ENCODE data around the gene RNF213.
"Not testable (repeated sequence)": the region's sequence is repeated elsewhere in the genome, so short reads cannot be mapped to it uniquely, and the experiment has no call there.

Gene RNF213

DNA sequence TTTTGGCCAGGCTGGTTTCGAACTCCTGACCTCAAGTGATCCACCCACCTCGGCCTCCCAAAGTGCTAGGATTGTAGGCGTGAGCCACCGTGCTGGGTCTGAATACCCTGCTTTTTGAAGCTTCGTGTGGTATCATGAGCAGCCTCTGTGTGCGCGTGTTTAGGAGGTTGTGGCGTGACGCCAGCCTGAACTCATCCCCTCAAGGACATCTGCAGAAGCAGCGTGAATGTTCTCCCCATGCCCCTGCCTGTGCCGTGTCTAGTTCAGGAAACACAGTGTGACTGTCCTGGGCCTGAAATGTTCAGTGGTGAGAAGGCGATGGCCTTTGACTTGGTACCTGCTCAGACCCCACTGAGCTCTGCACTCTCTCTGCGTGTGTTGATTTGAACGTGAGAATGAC is 35.6 kb downstream of the RNF213 start:
- DNase-seq = no peak

DNA sequence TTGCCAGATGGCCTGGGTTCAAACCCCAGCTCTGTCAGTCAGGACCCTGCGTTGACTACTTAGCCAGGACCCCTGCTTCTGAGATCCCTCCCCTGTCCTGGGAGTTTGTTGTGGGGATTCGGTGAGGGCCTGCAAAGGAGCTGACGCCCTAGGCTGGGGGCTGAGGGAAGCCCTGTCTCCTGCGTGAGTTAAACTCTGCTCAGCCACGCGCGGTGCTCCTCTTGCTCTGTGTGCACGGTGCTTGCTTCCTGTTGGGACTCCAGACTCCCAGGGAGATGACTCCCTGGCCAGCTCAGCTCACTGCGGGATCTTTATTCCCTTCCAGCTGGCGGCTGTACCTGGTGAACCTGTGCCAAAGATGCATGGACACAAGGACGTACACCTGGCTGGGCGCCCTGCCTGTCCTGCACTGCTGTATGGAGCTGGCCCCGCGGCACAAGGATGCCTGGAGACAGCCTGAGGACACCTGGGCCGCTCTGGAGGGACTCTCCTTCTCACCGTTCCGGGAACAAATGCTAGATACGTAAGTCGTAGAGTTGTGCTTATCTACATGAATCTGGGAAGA is 37.4 kb downstream of the RNF213 start:
- DNase-seq = no peak

DNA sequence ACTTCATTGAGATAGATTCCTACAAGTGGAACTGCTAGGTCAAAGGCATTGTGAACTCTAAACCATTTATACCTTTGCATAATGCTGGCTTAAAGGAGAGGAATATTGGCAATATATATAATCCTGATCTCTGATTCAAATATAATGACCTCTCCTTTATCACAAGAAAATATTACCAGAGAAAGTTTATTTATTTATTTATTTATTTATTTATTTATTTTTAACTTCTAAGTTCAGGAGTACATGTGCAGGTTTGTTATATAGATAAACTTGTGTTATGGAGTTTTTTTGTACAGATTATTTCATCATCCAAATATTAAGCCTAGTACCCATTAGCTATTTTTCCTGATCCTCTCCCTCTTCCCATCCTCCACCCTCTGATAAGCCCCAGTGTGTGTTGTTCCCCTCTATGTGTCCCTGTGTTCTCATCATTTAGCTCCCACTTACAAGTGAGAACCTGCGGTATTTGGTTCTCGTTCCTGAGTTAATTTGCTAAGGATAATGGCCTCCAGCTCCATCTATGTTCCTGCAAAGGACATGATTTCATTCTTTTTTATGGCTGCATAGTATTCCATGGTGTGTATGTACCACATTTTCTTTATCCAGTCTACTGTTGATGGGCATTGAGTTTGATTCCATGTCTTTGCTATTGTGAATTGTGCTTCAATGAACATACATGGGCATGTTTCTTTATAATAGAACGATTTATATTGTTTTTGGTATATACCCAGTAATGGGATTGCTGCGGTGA is 38.9 kb downstream of the RNF213 start:
- DNase-seq = not testable (repeated sequence)

DNA sequence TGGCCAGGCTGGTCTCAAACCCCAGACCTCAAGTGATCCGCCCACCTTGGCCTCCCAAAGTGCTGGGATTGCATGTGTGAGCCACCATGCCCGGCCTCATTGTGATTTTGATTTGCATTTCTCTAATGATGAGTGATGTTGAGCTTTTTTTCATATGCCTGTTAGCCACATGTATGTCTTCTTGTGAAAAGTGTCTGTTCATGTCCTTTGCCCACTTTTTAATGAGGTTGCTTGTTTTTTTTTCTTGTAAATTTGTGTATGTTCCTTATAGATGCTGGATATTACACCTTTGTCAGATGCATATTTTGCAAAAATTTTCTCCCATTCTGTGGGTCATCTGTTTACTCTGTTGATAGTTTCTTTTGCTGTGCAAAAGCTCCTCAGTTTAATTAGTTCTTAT is 40.1 kb downstream of the RNF213 start:
- not testable (repeated sequence) for DNase-seq

DNA sequence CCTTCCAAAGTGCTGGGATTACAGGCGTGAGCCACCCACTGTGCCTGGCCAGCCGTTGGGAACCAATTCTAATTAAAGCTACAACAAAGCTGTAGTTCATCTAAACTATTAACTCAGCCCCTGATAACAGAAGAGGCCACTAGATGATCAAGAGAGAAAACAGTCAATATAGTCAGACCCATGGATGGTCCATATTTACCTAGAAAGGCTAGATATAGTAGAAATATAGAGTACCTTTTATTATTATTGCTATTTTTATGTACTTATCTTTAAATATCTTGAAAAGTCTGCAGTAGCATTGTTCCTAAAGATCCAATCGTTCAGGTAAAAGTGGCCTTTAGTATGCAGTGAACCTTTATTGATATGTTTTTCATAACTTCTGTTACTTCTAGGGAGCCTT is 43.2 kb downstream of the RNF213 start:
- DNase-seq = no peak

DNA sequence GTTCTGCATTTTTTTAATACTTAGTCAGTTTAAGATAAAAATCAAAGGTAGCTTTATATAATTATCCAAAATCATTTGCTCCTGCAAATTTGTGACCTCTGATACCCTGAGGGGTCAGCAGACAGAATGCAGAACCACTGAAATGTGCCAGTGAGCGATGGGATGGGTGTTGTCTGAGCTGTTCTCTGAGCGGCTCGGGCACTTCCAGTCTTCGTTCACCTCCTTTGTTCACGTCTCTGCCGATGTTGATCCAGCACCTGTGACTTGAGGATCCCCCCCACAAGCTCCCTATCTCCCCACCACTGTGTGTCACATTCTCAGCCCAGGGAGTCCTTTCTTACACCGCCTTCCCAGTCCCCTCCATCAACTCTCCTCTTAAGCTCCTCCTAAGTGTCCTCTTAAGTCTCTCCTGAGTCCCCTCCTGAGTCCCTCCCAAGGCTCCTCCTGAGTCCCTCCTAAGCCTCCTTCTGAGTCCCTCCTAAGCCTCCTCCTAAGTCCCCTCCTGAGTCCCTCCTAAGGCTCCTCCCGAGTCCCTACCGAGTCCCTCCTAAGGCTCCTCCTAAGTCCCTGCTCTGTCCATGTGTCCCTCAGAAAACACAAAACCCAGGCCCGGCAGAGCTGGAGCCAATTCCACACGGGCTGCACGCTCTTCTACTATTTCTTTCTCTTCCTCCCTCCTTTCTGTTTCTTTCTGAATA is 47.5 kb downstream of the RNF213 start:
- DNase-seq = no peak

DNA sequence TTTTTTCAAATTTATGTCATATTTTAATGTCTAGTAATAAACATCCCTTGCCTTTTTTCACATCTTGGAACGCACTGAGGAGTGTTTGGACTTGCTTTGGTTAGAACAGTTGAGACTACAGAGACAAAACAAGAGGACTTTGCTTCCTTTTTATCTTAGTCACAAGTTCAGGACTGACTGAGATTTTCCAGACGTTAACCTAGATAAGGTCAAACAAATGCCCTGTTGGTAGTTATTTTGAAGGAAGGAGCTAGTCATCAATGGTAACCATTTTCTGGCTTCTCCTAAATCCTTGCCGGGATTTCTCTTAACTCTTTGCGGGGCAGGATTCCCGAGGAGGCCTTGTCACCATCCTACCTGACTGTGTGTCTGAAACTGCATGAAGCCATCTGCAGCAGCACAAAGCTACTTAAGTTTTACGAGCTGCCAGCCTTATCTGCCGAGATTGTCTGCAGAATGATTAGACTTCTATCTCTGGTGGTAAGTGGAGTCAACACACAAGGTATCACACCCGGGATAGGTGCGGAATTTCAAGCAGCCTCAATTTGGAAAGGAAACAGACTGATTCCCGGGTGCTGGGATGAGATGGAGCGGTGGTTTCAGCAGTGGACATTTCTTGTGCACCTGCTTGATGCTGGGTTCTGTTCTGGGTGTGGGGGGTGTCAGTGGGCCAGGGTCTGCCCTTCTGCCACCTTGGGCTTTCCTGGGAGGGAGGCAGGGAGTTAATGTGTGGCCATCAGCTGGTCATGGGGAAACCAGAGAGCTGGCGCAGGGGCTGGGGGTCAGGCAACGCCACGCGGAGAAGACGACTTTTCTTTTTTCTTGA is 48.3 kb downstream of the RNF213 start:
- no peak for DNase-seq

DNA sequence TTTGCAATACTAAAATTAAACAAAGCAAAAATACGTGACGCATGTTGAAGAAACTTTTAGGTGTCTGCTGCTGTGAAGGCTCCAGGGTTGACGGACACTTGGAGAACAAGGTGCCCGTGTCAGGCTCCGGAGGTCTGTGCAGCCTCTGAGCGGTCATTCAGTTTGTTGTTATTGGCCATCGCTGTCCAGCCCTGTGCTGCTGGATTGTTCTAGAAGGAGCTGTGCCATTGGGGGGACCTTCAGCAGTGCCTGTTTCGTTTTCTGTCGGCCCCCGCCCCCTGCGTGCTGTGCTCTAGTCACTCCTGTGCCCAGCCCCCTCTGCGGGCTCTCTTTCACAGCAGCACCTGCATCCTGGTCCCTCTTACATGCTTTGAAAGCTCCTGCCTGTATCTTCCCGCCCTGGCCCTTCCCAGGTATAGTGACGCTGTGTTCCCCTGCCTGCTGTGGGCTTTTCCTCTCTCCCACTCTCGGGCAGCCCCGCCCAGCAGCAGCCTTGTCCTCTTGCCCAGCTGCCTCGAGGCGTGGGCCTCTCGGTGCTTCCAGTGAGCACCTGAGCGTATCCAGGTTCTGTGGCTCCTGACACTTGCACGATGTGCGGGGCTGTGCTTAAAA is 50.7 kb downstream of the RNF213 start:
- DNase-seq = no peak

DNA sequence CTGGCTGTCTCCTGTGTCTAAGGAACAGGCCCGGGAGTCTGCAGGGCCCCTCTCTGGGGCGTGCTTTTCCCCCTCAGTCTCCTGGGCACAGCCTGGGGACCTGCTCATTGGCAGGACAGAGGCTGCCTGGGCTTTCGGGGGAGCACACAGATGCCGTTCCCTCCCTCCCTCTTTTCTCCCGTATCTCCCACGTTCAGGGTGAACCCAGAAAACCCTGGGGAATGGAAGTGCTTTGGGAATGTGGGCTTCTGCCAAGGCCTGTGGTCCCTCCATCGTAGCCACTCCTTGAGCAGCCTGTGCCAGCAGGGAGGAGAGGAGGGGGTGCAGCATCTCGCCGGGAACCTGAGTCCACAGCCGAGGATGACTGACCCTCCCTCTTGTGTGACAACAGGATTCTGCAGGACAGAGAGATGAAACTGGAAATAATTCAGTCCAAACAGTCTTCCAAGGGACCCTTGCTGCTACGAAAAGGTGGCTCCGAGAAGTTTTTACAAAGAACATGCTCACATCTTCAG is 52.0 kb downstream of the RNF213 start:
- DNase-seq = no peak

DNA sequence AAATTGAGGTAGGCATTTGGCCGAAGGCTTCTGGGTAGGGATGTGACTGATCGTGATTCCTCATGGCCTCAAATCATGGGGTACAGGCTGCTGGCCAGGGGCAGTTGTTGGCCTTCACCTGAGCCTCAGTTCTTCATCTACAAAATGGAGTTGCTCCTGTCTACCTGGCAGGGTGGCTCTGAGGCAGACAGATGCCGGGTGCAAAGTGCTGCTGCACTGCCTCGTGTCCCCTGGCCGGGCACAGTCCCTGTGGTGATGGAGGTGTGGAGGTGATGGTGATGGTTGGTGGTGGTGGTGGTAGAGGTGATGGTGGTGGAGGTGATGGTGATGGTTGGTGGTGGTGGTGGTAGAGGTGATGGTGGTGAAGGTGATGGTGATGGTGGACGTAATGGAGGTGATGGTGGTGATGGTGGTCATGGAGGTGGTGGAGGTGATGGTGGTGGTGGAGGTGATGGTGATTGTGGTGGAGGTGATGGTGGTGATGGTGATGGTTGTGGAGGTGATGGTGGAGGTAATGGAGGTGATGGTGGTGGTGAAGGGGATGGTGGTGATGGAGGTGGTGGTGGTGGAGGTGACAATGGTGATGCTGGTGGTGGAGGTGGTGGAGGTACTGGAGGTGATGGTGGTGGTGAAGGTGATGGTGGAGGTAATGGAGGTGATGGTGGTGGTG is 52.6 kb downstream of the RNF213 start:
- no peak for DNase-seq

DNA sequence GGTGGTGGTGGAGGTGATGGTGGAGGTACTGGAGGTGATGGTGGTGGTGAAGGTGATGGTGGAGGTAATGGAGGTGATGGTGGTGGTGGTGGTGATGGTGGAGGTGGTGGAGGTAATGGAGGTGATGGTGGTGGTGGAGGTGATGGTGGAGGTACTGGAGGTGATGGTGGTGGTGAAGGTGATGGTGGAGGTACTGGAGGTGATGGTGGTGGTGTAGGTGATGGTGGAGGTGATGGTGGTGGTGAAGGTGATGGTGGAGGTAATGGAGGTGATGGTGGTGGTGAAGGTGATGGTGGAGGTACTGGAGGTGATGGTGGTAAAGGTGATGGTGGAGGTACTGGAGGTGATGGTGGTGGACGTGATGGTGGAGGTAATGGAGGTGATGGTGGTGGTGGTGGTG is 53.3 kb downstream of the RNF213 start:
- not testable (repeated sequence) for DNase-seq

DNA sequence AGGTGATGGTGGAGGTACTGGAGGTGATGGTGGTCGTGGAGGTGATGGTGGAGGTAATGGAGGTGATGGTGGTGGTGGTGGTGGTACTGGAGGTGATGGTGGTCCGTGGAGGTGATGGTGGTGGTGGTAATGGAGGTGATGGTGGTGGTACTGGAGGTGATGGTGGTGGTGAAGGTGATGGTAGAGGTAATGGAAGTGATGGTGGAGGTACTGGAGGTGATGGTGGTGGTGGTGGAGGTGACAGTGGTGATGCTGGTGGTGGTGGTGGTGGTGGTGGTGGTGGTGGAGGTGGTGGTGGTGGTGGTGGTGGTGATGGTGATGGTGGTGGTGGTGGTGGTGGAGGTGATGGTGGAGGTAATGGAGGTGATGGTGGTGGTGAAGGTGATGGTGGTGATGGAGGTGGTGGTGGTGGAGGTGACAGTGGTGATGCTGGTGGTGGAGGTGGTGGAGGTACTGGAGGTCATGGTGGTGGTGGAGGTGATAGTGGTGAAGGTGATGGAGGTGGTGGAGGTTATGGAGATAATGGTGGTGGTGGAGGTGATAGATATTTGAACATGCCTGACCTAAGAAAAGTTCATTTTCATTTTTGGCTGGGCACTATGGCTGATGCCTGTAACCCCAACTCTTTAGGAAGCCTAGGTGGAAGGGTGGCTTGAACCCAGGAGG is 55.0 kb downstream of the RNF213 start:
- DNase-seq = no peak

DNA sequence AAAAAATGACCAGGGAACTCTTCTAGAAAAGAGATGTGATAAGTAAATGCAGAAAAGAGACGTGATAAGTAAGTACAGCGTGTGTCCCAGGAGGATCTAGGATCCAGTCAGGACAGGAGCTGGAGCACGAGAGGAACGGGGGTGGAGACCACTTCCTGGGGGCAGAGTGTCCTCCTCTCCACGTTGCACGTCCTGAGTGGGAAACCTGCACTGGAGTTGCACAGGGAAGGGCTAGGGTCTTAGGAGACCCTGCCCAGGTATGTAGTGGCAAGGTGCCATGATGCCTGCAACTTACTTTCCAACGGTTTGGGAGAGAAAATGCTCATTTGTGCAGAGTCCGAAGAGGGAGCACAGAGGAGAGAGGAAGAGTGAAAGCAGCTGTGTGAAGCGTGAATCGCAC is 55.8 kb downstream of the RNF213 start:
- no peak for DNase-seq

DNA sequence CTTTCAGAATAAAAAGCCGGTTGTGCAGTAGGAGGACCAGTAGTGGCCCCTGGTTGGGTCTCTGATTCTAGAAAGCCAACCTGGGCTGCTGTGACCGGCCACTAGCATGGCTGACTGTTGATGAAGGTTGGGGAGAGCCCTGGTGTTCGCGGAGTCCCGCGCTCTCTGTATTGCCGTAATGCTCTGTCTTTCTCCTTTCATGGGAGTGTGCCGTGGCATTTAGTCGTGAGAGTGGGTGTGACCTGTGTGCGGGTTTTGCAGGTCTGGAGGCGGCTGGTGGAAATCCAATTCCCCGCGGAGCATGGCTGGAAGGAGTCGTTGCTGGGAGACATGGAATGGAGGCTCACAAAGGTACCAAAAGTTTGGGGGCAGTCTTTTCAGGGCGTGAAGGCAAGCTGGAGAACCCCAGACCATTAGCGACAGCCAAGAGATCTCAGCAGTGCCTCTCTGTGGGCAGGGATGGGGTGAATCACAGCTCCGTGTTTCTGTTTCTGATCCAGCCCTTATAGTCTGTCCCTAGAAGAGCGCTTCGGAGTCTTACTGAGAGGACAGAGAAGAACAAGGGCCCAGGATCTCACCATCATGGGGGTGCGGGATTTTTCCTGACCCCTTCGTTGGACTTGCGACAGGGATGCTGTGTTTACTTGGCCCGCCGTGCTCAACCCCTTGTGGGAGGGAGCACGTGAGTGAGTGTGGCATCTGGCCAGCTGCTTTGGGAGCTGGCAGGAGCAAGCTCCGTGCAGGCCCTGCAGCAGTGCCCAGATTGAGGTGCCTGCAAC is 56.5 kb downstream of the RNF213 start:
- no peak for DNase-seq

DNA sequence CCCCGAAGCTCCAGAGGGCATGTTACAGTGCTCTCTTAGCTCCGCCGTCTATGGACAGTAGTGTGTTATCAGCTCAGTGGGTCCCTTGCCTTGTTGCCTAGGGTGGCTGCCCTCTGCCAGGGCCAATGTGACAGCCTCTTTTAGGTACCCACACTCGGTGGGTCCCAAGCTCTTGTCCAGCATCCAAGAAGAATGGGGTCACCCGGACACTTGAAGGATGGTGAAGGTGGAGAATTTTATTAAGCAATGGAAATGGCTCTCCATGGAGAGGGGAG is 57.0 kb downstream of the RNF213 start:
- DNase-seq = no peak

DNA sequence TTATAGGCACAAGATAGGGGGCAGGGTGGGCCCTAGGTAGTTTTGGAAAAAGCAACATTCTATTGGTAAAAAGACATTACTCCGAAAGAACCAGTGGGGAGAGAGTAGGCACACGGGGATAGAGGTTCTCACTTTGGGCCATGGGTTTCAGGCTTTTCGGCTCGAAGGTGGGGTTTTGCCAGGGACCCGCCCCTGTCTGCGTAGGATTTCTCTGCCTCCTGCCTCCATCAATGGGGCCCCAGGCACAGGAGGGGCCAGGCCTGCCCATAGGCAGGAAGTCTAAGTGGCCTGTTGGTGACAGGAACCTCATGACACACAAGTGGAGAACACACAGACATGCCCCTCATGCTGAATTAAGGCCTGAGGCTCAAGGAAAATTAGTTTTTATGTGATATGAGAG is 57.5 kb downstream of the RNF213 start:
- no peak for DNase-seq

DNA sequence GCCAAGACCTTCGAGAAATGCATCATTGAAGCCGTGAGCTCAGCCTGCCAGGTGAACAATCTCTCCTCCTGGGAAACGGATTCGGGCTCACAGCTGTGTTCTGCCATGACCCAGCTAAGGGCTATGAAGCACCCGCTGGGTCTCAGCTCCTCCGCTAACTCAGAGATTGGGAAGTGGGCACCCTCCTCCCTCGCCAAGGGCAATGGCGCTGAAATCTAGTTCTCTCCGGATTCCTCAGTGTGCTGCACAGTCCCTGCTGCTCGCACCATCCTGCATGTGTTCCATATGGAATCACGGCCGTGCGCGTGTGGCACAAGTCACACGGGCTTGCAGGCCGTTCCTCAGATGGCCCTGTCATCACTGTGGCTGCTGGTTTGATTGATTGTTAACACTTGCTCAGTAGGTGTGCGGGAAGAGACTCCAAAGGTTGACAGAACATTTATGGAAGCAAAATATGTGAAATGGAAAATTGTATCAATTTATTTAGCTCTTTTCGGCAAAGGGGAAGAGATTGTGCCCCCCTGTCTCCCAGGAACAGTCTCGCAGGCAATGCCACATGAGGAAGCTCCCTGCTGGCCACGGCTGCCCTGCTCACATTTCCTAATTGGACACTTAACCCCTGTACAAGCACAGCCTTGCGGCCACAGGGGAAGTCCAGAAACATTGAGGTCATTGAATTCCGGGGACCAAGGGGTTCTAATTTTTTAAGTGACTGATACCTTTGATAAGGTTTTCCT is 58.8 kb downstream of the RNF213 start:
- DNase-seq = no peak

DNA sequence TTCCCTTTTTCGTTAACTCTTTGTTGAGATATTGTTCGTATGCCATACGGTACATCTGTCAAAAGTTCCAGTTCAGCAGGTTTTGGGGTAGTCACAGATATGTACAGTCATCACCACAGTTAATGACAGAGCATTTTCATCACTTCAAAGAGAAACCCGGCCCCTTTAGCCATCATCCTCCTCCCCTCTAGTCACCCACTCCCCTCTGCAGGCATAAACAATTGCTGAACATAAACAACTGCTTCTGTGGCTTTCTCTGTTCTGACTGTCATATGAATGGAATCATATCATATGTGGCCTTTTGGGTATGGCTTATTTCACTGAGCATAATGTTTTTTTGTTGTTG is 59.3 kb downstream of the RNF213 start:
- DNase-seq = no peak

DNA sequence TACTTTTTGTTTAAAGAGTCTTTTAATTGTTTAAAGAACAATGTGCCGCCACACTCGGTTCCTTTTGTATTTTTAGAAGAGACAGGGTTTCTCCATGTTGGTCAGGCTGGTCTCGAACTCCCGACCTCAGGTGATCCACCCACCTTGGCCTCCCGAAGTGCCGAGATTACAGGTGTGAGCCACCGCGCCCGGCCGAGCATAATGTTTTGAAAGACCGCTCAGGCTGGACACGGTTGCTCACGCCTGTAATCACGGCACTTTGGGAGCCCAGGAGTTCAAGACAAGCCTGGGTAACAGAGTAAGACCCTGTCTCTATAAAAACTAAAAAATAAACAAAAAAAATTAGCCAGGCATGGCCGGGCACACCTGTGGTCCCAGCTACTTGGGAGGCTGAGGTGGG is 59.8 kb downstream of the RNF213 start:
- no peak for DNase-seq

DNA sequence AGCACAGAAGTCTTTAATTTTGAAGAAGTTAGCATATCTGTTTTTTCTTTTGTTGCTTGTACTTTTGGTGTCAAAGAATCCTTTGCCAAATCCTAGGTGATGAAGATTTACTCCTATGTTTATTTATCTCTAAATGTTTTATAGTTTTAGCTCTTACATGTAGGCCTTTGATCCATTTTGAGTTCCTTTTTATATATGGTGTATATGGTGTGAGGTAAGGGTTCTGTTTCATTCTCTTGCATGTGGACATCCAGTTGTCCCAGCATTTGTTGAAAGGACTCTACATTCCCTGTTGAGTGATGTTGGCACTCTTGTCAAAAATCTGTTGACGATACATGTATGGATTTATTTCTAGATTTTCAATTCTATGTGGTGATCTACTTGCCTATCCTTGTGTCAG is 62.2 kb downstream of the RNF213 start:
- no peak for DNase-seq

DNA sequence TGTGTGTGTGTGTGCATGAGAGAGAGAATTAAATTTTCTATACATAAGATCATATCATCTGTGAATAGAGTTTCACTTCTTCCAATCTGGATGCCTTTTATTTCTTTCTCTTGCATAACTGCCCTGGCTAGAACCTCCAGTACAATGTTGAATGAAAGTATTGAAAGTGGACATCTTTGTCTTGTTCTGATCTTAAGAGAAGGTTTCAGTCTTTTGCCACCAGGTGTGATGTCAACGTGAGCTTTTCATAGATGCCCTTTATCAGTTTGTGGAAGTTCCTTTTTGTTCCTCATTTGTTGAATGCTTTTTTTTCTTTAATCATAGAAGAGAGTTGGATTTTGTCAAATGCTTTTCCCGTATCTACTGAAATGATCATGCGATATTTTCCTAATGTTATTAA is 63.3 kb downstream of the RNF213 start:
- no peak for DNase-seq
